ENCODE results near the gene FRAS1.

The FRAS1 gene

DNA sequence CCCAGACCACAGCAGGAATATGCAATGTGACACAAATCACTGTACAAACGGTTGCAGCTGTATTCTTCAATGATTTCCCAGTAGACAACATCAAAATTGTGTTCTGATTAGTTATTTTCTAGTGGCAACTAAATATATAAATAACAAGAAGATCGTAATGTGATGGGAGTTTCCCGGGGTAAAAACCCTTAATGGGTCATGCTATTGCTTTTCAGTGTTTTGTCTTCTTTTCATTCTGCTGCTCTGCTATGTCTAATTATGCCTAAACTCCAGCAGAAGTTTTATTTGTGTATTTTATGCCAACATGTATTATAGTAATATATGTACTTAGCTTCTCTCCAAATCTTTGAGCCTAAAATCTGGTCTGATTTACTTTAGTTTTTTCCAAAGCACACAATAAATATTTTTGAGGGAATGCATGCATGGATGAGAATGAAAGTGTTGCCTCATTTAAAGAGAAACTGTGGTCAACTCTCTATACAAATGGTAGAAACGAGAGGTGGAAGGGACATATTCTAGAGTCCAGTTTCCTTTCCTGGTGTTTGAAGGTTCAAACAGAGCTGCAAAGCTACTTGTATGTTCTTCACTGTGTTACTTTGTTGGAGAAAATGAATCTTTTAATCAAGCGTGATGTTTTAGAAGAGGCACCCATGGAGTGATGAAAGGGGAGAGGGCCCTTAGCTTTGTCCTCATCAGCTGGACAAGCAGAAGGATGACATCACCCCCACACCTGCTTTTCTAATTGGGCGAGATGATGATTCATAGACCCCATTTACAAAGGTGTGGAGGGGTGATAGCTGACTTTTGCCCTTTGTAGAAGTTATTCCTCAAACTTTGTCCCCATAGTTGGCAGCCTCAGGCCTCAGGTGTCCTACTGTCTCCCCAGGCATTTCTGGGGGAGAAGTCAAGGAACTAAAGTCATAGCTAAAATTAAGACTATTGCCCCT lies 129.7 kb downstream of the FRAS1 start:
- no peak overlapping the region for H3K4me3 ChIP-seq (ENCODE audit: low read depth, low read length)
- TF ChIP-seq, protein P1, sequence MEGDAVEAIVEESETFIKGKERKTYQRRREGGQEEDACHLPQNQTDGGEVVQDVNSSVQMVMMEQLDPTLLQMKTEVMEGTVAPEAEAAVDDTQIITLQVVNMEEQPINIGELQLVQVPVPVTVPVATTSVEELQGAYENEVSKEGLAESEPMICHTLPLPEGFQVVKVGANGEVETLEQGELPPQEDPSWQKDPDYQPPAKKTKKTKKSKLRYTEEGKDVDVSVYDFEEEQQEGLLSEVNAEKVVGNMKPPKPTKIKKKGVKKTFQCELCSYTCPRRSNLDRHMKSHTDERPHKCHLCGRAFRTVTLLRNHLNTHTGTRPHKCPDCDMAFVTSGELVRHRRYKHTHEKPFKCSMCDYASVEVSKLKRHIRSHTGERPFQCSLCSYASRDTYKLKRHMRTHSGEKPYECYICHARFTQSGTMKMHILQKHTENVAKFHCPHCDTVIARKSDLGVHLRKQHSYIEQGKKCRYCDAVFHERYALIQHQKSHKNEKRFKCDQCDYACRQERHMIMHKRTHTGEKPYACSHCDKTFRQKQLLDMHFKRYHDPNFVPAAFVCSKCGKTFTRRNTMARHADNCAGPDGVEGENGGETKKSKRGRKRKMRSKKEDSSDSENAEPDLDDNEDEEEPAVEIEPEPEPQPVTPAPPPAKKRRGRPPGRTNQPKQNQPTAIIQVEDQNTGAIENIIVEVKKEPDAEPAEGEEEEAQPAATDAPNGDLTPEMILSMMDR (IDR thresholded peaks at IDR 0.05; ENCODE audit: low read depth, low read length), result no peak

DNA sequence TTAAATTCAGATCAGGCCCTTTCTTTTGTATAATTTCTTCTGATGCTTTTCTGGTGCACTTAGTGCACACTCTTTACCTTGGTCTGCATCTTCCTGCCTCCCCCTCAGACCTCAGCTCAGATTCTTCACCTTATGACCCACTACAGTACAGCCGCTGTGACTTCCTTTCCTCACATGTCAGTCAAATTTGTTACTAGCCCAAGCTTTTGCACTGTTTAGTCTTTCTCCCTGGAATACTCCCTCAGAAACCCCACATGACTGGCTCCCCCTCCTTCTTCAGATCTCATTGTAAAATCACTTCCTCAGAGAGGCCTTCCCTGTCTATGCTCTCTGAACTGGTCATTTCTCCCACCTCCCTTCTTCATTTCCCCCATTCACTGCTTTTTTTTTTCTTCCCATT lies 132.9 kb downstream of the FRAS1 start:
- TF ChIP-seq, protein P1 (IDR thresholded peaks at IDR 0.05; ENCODE audit: low read depth, low read length), result no peak
- no peak overlapping the region for H3K4me3 ChIP-seq (ENCODE audit: low read depth, low read length)

DNA sequence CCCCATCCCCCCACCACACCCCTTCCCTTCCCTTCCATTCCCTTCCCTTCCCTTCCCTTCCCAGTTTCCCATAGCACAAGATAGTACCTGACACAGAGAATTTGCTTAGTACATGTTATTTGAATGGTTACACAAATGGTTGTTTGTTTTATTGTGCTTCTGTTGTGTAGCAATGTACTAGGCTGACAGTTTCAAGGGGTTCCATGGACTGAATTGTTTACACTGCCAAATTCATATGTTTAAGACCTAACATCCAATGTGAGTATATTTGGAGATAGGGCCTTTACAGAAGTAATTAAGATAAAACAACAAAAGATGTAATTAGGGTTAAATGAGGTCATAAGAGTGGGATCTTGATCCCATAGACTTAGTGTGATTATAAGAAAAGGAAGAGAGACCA lies 133.5 kb downstream of the FRAS1 start:
- no peak overlapping the region for H3K4me3 ChIP-seq (ENCODE audit: low read depth, low read length)
- TF ChIP-seq, protein P1 (IDR thresholded peaks at IDR 0.05; ENCODE audit: low read depth, low read length), result no peak

DNA sequence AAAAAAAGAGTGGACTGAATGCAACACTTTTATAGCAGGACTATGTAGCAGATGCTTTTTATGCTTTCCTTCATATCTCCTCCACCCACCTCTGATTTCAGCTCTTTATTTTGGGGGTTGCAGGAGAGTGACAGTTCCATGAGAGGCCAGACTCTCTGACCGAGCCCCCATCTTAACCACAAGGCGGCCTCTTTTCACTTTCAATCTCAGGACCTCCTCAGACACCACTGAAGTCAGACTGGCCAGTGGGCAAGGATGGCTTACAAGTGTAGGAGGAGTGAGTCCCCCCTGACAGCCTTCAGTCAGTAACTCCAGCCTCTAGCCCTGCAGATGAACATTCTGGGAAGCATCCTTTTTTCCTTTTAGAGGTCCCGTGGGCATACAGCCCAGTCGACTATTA lies 140.8 kb downstream of the FRAS1 start:
- TF ChIP-seq, protein P1 (IDR thresholded peaks at IDR 0.05; ENCODE audit: low read depth, low read length), result no peak
- H3K4me3 ChIP-seq (ENCODE audit: low read depth, low read length), result no peak overlapping the region

DNA sequence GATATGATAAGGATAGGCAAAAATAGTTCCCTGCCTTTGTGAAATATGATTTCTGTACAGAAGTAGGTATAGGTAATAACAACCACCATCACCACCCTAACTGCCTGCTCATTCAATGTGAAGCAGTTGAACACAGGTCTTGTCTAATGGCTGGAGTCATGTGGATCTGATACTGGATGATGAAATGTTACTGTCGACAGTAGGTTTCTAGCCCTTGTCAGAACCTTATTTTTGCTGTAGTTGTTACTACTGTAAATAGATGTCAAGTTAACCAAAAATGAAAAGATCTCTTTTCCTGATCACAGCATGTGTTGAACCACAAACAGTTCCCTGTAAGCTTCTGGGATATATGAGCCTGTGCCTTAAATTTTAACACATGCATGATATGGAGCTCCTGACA lies 142.9 kb downstream of the FRAS1 start:
- no peak overlapping the region for H3K4me3 ChIP-seq (ENCODE audit: low read depth, low read length)
- TF ChIP-seq, protein P1 (IDR thresholded peaks at IDR 0.05; ENCODE audit: low read depth, low read length), result no peak

DNA sequence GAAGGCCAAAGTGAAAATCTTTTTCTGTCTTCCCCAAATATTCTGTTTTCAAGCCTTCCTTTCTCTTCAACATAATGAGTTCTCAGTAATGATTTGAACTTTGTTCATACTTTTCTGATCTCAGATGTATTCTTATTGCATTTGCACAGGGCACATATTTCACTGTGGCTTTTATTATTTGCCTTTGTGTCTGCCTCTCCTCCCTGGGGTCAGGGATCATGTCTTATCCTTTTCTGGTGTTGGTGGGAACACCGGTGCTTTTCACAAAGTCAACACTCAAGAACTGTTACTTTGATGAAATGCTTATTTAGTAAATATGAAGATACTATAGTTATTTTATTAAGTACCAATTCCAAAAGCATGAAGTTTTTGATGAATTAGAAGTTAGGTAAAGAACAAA lies 143.8 kb downstream of the FRAS1 start:
- H3K4me3 ChIP-seq (ENCODE audit: low read depth, low read length), result no peak overlapping the region
- TF ChIP-seq, protein P1 (IDR thresholded peaks at IDR 0.05; ENCODE audit: low read depth, low read length), result no peak

DNA sequence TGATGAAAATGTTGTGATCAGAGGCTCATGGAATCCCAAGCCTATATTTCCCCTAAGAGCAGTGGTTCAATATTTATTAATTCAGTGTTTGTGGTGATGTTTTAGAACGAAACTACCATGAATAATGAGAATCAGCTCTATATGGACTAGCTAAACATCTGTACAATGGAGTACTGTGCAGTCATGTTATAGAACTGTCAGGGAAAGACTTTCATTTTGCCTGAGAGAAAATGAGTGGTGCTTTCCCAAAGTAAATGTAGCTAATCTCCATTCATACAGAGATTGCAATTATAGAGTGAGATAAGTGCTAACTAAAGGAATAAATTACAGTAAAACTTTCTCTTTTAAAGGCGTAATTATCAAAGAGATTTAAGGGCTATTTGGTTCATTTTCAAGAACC lies 147.1 kb downstream of the FRAS1 start:
- TF ChIP-seq, protein P1 (IDR thresholded peaks at IDR 0.05; ENCODE audit: low read depth, low read length), result no peak
- no peak overlapping the region for H3K4me3 ChIP-seq (ENCODE audit: low read depth, low read length)
